K562 (cell line): ENCODE results near the gene RGS4. TPM values are rescaled to one million over a fixed set of nuclear protein-coding genes. Genes with fewer than 3 reads are reported as not detected.

Experiments
- ATAC-seq: fragments of 200-7000 bp; cut with Tn5 transposase; 3 replicates; pipeline ENCODE4 v1.9.1; 2020; ENCODE audit warnings: moderate library complexity
- BruUV-seq: library from RNA; stranded (reverse); fragments of 400-500 nt; replicated peaks from 2 replicates; lab custom pipeline; 2021; lab: Mats Ljungman, UMichigan
- CTCF ChIA-PET: fragments of 300-600 bp; formaldehyde crosslinking; extraction: SDS; loops from one replicate; lab custom pipeline; 2021; ENCODE audit warnings: low intra/inter-chr PET ratio; lab: Yijun Ruan, JAX
- POLR2A ChIA-PET: fragments of 300-600, 350-650 bp; sonication (Branson Sonifier 250); formaldehyde crosslinking; extraction: SDS; loops from one replicate; lab custom pipeline; 2021; ENCODE audit warnings: antibody characterized with exemption, inconsistent platforms; lab: Yijun Ruan, JAX
- DNase-seq, 4 experiments: peaks; one replicate each; pipeline versions ENCODE4 v3.0.0 to v3.0.0-alpha.2; 2011 to 2018; ENCODE audit warnings: low spot score in 3 of 4, mixed read lengths in 3 of 4; ENCODE audit errors: extremely low read depth in 1 of 4
- FAIRE-seq: peaks from 2 replicates; lab custom pipeline; 2011; peaks lifted over from hg19 to GRCh38; lab: Jason Lieb, UNC
- H2AFZ ChIP-seq: 2 replicates; pipeline ENCODE4 v1.6.0; 2011; ENCODE audit warnings: low read depth, low read length, control low read depth, inconsistent platforms
- H3K27ac ChIP-seq: fragments of 200-600 bp; 3 replicates; pipeline ENCODE4 v1.8.0; 2011; ENCODE audit warnings: low read depth, mild to moderate bottlenecking, control low read depth, inconsistent platforms, low read length, moderate library complexity, mixed read lengths; ENCODE audit errors: extremely low read depth
- H3K27me3 ChIP-seq, 2 experiments: fragments of 300-600 bp in 1 of 2; 2 replicates in 1 of 2; 3 replicates in 1 of 2; pipeline versions ENCODE4 v1.6.0 to v1.8.0; 2011; ENCODE audit warnings: inconsistent platforms in 2 of 2, low read length in 2 of 2, mild to moderate bottlenecking in 1 of 2, mixed read lengths in 1 of 2, moderate library complexity in 1 of 2; ENCODE audit not compliant: control insufficient read depth in 2 of 2, insufficient read depth in 2 of 2
- H3K36me3 ChIP-seq: fragments of 300-600 bp; 3 replicates; pipeline ENCODE4 v1.8.0; 2011; ENCODE audit warnings: mild to moderate bottlenecking, low read length, inconsistent platforms; ENCODE audit not compliant: control insufficient read depth, insufficient read depth
- H3K4me1 ChIP-seq, 2 experiments: fragments of 200-600 bp in 1 of 2; replicated peaks in 1 of 2; 2 replicates in 1 of 2; 3 replicates in 1 of 2; pipeline versions ENCODE4 v1.5.1 to v1.8.0; 2011; ENCODE audit warnings: inconsistent platforms in 2 of 2, low read length in 2 of 2, mild to moderate bottlenecking in 1 of 2, mixed read lengths in 1 of 2, moderate library complexity in 1 of 2; ENCODE audit not compliant: control insufficient read depth in 2 of 2, insufficient read depth in 2 of 2
- H3K4me2 ChIP-seq: 2 replicates; pipeline ENCODE4 v1.6.1; 2011; ENCODE audit warnings: low read length, control low read depth, inconsistent platforms, mixed read lengths; ENCODE audit not compliant: insufficient read depth
- H3K4me3 ChIP-seq: fragments of 200-600 bp; sonication (generic), shearing (Covaris generic); 2 replicates; pipeline ENCODE4 v1.5.1; 2016; ENCODE audit warnings: control low read depth, inconsistent platforms
- H3K79me2 ChIP-seq: fragments of 200-600 bp; 3 replicates; pipeline ENCODE4 v1.8.0; 2011; ENCODE audit warnings: low read length, inconsistent platforms; ENCODE audit not compliant: control insufficient read depth, insufficient read depth
- H3K9ac ChIP-seq, 2 experiments: 2 replicates each; pipeline versions ENCODE4 v1.6.0 to v1.6.1; 2011; ENCODE audit warnings: low read depth in 2 of 2, low read length in 2 of 2, control low read depth in 1 of 2, inconsistent platforms in 1 of 2, mild to moderate bottlenecking in 1 of 2, mixed read lengths in 1 of 2; ENCODE audit not compliant: insufficient read depth in 1 of 2
- H3K9me1 ChIP-seq: one replicate; pipeline ENCODE4 v1.6.0; 2011; ENCODE audit warnings: inconsistent platforms, mild to moderate bottlenecking, low read length, moderate library complexity; ENCODE audit not compliant: control insufficient read depth, insufficient read depth
- H3K9me3 ChIP-seq: replicated peaks from 2 replicates; pipeline ENCODE4 v1.5.1; 2011; ENCODE audit warnings: low read depth, low read length, inconsistent platforms; ENCODE audit not compliant: control insufficient read depth, insufficient read depth
- H4K20me1 ChIP-seq: replicated peaks from 2 replicates; pipeline ENCODE4 v1.6.1; 2011; ENCODE audit warnings: low read length, inconsistent platforms, mixed read lengths; ENCODE audit not compliant: control insufficient read depth, insufficient read depth
- ARID3B ChIP-seq: fragments of 250-450 bp; sonication (Bioruptor Pico); IDR thresholded peaks from 2 replicates; pipeline ENCODE4 v1.4.0; 2020; ENCODE audit warnings: borderline replicate concordance
- ATF7 ChIP-seq: fragments of 450-650 bp; IDR thresholded peaks from 2 replicates; pipeline ENCODE4 v1.7.1; 2014; ENCODE audit warnings: mild to moderate bottlenecking, moderate library complexity
- MAX ChIP-seq: sonication (generic); formaldehyde crosslinking; IDR thresholded peaks from 2 replicates; pipeline ENCODE4 v1.9.0; 2022; ENCODE audit warnings: mild to moderate bottlenecking, missing genetic modification reagents
- PYGO2 ChIP-seq: fragments of 450-650 bp; IDR thresholded peaks from 2 replicates; pipeline ENCODE4 v1.6.1; 2016; ENCODE audit warnings: mild to moderate bottlenecking, missing genetic modification characterization, moderate library complexity, missing compliant biosample characterization
- SP1 ChIP-seq: sonication (generic); formaldehyde crosslinking; IDR thresholded peaks from 2 replicates; pipeline ENCODE4 v1.8.1; 2022; ENCODE audit warnings: mild to moderate bottlenecking, missing genetic modification reagents
- TCF7 ChIP-seq: sonication (generic); IDR thresholded peaks from 2 replicates; pipeline ENCODE4 v1.6.1; 2016; ENCODE audit warnings: antibody characterized with exemption, borderline replicate concordance
- ZC3H8 ChIP-seq: fragments of 450-650 bp; IDR thresholded peaks from 2 replicates; pipeline ENCODE4 v1.6.1; 2017
- ZFP36 ChIP-seq: fragments of 150-350 bp; IDR thresholded peaks from 2 replicates; pipeline ENCODE4 v1.6.1; 2018; ENCODE audit warnings: low read length, low read depth; ENCODE audit not compliant: partially characterized antibody
- ZNF512 ChIP-seq: IDR thresholded peaks from 2 replicates; pipeline ENCODE4 v1.6.1; 2016; ENCODE audit warnings: missing genetic modification characterization, missing compliant biosample characterization
- ZNF695 ChIP-seq: fragments of 450-650 bp; formaldehyde crosslinking; IDR thresholded peaks from 2 replicates; pipeline ENCODE4 v1.4.0; 2020; ENCODE audit warnings: mild to moderate bottlenecking, moderate library complexity
- ZNF707 ChIP-seq: fragments of 250-450 bp; sonication (Bioruptor Pico); conservative IDR thresholded peaks from 2 replicates; pipeline ENCODE4 v1.8.0; 2022; ENCODE audit warnings: inconsistent platforms, mild to moderate bottlenecking, moderate library complexity
- WGBS: fragments of 100-300 bp; shearing (Covaris generic); methylation state at CpG from one replicate; pipeline ENCODE4 v1.1.6; 2016; ENCODE audit warnings: low coverage, mixed read lengths; ENCODE audit not compliant: insufficient coverage; ENCODE audit errors: missing lambda C conversion rate; 5-methylcytosine and 5-hydroxymethylcytosine counted together
- in situ Hi-C: fragments of 300-500 bp; cut with MboI; formaldehyde crosslinking; loops from 4 replicates; pipeline ENCODE4 v1.15.0; 2018; ENCODE audit warnings: inconsistent platforms, mixed read lengths
- intact Hi-C: fragments of 100-400 bp; cut with micrococcal nuclease; formaldehyde crosslinking; loops from 2 replicates; pipeline ENCODE4 v1.14.2; 2022
- polyA plus RNA-seq, 8 experiments: library from polyadenylated mRNA; depleted of rRNA in 4 of 8; stranded (reverse) in 5 of 8; unstranded in 3 of 8; fragments of >200 nt; fragmentation: Nextera tagmentation in 2 of 8; fragmentation: Illumina TruSeq in 1 of 8; extraction: Ambion mirVana in 2 of 8; extraction: Trizol in 1 of 8; gene quantifications; 2 replicates each; pipeline versions ENCODE4 v1.2.1 to v1.2.3, GENCODE V29; 2011 to 2014; ENCODE audit warnings: inconsistent platforms in 1 of 8, missing spikeins in 1 of 8
- total RNA-seq, 7 experiments: library from RNA; depleted of rRNA in 6 of 7; stranded (reverse); fragments of >200 nt in 6 of 7; fragmentation: Illumina TruSeq in 2 of 7; extraction: Trizol in 2 of 7; gene quantifications; 2 replicates each; pipeline versions ENCODE4 v1.2.1 to v1.2.3, GENCODE V29; 2011 to 2021; ENCODE audit warnings: low replicate concordance in 1 of 7

The RGS4 gene
- total and polyA plus RNA-seq, 9 of the 15 experiments (the other 6 are each of a cell fraction or from before 2014, with no cell fraction given): not detected

- FAIRE-seq (no peak), DNase-seq (no peak), ATAC-seq (no peak)
- intact Hi-C loops: no loop called here
- no peaks in the 10 kb centered on the region for H3K27me3 ChIP-seq
- no peak overlapping the region for H3K27ac ChIP-seq
- BruUV-seq: no TSS peak
- in situ Hi-C loops: no loop called here
- H3K9me3 ChIP-seq: no peaks in the 10 kb centered on the region
- no peaks in the 10 kb centered on the region for H4K20me1 ChIP-seq
- POLR2A ChIA-PET: no interaction called here
- no peak overlapping the region for H3K4me2 ChIP-seq
- no peaks in the 10 kb centered on the region for H3K36me3 ChIP-seq
- H2AFZ ChIP-seq: no peak overlapping the region
- CTCF ChIA-PET: no interaction called here
- no peak for TF ChIP-seq TCF7
- TF ChIP-seq ZC3H8: no peak
- no peak for TF ChIP-seq ARID3B (CRISPR knock-in tag)
- TF ChIP-seq ZNF695 (CRISPR knock-in tag): no peak
- TF ChIP-seq ZNF707 (CRISPR knock-in tag): no peak
- no peak for TF ChIP-seq MAX (CRISPR knock-in tag)
- TF ChIP-seq ZNF512: no peak
- no peak for TF ChIP-seq ATF7
- no peak for TF ChIP-seq PYGO2 (tag)
- no peak for TF ChIP-seq ZFP36
- TF ChIP-seq SP1 (CRISPR knock-in tag): no peak
- H3K9me1 ChIP-seq: no peaks in the 10 kb centered on the region
- no peak overlapping the region for H3K9ac ChIP-seq
- 2% methylated on average over 5 of the region's 5 CpGs for WGBS
- H3K4me1 ChIP-seq: no peaks in the 10 kb centered on the region
- H3K4me3 ChIP-seq: no peak overlapping the region
- no peaks in the 10 kb centered on the region for H3K79me2 ChIP-seq
Measured at GRCh38 chr1:163076981-163077761, 8.0 kb downstream of the RGS4 start.
